Fibroblast of gingiva (primary cell): ENCODE measurements around the gene DUSP7.

Experiments
- DNase-seq: peaks from one replicate; pipeline ENCODE4 v3.0.0-alpha.2; 2011; ENCODE audit warnings: low read depth

DUSP7 gene

GRCh38 chr3:52026041-52026440, 30.3 kb downstream of the DUSP7 start:
- DNase-seq = no peak

DNA sequence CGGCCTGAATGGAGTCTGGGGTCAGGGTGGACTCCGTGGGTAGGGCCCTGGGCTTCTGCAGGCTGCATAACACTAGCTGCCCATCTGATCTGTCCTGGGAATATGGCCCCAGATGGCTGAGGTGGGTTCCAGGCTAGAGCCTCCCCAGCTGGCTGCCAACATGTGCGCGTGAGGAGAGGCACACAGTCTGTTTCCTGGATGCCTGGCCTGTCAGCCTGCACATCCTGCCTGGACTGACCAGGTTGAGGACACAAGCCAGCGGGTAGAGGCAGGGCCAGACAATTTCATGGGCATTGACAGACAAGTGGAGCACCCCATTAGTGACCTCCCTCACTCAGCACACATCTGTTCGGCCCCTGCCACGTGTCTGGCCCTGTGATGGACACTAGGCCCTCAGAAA, 30.9 kb downstream of the DUSP7 start:
- no peak for DNase-seq

GRCh38 chr3:52024765-52025452, 31.5 kb downstream of the DUSP7 start:
- DNase-seq = no peak

DNA sequence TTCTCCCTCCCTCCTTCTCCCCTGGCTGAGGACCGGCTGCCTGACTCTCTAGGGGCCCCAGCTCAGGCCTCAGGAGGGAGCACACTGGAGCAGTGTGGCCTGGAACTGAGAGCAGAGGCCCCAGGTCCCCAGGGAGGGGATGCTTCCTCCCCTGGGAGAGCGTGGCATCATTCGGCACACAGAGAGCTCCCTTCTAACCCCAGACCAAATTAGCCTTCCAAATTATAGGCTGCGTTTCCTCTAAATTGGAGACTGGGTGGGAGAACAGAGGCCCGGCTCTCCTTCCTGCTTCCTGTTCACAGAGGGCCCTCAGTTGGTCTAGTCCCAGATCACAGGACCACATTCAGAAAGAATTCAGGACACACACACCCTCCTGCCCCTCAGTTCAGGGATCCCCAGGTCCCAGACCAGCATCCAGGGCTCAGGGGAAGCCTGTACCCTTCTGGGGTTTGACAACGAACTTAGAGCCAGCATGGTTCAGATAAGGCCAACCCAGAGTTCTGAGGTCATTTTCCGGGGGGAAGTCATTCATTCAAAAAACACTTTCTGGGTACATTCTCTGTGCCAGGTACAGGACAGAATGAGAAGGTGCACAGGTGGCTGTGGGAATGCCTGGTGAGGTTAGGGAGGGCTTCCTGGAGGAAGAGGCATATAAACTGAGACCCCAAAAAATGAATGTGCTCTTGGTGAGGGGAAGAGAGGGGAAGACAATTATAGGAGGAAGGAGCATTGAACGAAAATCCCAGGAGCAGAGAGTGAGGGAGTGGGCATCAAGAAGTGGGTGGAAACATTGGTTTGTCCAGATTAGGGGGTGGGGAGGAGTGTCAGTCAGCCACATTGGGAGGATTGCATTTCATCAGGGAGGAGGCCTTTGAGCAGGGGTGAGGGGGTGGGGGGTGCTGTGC, 32.3 kb downstream of the DUSP7 start:
- DNase-seq = no peak

DNA sequence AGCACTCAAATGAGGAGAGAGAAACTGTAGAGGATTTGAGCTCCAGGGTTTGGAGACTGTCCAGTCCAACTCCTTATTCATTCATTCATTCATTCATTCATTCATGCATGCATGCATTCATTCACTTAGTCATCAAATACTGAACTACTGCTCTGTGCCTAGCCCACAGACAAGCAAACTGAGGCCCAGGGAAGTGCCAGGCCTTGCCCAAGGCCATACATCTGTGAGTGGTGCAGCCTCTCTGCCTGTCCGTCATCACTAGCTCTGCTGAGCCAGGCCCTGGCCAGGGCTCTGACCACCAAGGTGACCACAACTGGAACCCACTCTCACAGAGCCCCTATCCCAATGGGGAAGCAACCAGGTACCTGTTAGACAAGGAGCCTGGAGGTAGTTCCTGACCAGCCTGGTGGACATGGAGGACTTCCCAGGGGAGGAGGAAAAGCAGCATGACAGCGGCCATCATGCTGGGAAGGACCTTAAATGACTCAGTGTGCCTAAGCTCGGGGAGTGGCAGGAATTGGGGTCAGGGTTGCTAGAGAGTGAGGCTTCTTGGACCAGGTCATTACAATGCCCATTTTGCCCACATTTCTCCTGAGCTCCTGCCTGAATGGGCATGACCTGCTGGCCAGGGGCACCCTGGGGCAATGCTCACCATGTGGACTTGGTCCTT, 33.1 kb downstream of the DUSP7 start:
- DNase-seq = no peak

DNA sequence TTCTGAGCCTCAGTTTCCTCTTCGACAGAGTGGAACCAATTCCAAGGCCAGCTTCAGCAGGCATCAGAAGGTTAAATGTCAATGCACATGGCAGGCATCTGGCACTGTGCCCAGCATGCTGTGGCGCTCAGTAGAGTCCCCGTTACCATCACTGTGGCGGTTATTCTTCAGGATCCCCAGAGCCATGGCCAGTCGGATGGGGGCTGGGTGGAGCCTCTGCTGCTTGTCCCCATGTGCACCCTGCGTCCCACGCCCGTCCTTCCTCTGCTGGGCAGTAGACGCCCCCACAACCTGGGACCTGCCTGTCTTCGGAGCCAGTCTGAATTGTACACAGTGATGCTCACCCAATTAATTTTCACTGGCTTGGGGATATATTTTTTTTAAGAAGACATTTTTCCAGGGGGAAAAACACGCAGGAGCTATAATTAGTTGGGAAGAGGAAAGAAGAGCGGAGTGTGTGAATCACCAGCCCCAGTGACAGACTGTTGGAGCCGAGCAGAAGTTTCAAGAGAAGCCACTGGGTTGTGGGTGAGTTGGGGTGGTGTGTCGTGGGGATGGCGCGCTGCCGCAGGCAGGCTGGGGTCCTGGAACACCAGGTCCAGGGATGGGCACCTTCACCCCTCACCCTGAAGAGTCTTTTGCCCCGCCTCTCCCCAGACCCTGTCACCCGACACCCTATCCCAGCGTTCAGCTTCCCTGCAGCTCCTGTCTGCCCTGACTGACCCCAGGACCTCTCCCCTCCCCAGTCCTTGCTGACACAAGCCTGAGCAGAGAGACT, 33.9 kb downstream of the DUSP7 start:
- no peak for DNase-seq

DNA sequence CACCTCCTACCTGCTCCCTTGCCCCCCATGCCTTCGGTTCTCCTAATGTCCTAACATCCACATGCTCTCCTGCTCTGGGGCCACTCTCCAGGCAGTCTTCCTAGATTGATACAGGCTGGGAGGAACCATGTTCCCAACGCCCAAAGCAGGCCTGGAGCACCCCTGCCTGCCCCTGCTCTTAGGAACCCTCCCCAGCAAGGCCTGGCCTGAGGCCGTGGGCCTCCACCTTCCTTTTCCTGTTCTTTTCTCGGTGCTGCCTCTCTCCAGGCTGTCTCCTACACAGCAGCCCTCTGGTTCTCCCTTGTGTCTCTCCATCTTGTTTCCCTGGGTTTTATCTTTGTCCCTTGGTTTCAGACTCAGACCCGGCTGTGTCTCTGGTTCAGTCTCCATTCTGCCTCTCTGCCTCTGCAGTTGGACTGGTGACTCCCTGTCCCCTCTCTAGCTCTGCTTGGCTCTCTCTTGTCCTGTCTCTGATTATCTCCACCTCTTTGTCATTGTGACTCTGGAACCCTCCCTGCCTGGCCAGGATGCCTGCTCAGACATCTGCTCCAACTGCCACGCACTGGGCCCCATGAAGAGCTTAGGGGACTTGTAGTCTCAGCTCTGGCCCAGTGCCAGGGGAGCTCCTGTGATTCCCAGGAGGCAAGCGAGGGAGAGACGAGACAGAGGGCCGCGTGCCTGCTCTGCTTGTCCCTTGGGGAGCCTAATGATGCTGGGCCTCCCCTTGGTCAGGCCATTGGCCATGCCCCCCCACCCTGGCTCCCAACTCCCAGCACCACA, 34.7 kb downstream of the DUSP7 start:
- DNase-seq = no peak

DNA sequence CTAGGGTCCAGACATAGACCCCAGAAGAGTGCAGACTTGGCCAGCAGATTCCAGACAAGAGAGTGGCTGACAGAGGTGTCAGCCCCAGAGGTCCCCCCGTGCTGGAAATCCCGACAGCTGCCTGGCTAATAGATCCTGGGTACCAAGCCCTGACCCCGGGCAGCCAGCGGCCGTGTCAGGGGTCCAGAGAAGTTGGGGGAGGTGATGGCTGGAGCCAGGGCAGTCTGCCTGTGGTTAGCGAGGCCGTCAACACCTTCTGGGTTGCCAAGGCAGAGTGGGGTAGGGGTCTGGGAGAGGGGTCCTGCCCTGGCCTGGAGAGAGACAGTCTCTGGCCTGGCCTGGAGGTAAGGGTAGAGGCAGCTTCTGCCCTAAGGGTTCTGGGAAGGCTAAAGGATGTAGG, 35.6 kb downstream of the DUSP7 start:
- DNase-seq = no peak

DNA sequence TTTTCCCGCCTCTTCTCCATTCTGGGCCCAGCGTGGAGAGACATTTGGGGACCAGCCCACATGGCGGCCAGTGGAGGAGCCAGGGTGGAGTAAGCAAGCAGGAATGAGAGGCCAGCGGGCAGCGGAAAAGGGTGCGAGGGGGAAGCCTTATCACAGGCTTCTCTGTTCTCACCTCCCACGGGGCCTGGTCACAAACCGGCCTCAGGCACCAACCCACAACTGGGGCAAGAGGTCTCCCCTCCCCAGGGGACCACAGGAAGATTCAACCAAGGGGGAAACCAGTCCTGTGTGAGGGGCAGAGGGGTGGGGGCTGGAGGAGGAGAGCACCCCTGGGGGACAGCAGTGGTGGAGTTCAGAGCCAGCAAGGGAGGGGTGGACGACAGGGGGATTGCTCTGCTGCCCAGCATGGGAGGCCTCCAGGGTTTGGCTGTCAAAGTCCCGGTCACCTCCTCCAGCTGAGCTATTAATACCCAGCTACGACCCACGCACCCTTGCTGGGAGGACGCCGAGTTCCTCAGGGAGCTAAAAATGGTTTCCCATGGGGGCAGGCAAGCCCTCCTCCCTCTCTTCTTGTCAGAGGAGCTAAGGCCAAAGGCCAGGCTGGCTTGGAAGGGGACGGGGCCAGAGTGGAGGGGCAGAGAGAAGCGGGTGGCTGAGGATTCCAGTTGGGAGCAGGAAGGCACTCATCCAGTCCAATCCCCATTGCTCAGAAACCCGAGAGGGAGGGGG, 36.9 kb downstream of the DUSP7 start:
- DNase-seq = no peak

GRCh38 chr3:52018319-52019000, 37.9 kb downstream of the DUSP7 start:
- DNase-seq = no peak

DNA sequence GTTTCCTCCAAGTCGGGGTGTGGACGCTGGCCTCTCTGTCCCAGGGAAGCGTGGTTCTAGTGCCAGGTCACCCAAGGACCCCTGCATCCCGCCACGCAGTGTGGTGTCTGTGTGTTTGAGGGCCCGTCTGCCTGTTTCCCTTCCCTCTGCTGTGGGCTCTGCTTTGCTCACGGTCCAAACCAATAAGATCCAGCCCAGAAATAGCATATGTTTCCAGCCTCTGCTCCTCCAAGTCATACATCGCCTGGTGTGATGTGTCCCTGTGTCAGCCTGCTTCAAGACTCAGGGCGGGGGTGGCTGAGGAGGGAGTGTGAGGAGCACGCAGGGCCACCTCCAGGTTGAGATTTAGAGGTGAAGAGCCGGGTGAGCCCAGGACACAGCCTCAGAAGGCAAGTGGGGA, 38.8 kb downstream of the DUSP7 start:
- no peak for DNase-seq

DNA sequence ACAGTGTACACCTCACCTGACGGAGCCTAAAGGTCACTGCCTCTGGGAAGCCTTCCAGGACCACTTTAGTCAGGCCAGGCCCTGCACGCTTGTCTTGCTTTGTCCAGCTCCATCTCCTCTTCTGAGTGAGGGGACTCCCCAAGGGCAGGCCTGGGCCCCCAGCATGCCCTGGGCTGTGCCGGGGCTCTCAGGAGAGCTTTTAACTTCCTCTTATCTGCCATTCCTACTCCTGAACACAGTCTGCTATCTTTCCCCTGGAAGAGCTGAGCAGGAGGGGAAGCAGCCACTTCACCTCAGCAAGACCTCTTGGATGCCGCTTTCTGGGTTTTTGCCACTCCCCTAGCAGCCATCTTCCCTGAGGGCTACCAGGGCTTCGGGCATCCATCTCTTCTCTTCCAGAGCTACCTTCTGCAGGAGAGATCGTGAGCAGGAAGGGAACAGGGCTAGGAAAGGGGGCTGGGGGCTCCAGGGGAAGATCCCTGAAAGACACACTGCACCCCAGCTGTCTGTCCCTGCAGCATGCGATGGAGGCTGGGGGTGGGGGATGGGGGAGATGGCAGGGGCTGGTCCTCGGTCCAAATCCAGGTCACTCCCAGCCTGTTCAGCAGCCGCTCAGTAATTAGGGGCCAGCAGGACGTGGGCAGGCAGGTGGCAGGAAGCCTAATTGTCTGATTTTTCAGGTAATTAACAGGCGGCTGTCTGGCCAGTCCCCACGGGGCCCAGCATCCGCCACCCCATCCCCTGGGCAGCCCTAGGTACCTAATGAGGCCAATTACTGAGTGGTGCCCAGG, 40.7 kb downstream of the DUSP7 start:
- DNase-seq = no peak

DNA sequence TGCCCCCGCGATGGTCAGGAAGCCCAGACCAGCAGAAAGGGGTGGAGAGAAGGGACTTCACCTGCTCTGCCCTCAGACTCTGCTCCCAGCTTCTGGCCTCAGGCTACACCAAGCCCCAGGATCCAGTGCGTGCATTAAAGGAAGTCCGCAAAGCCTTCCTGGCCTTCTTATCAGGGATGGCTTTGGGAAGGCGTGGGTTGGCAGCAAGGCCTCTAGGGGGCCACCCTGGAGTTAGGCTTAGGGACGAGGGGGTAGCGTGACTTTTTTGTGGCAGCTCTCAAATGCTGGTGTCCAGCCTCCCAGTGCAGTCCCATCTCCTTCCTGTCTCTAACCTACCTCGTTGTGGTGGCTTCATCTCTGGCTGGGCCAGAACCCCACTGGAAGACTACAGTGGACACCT, 41.8 kb downstream of the DUSP7 start:
- no peak for DNase-seq

GRCh38 chr3:52013802-52014598, 42.4 kb downstream of the DUSP7 start:
- no peak for DNase-seq

GRCh38 chr3:52012699-52013098, 43.7 kb downstream of the DUSP7 start:
- DNase-seq = no peak

- DNase-seq = no peak
Observed at GRCh38 chr3:52010431-52010830, 45.9 kb downstream of the DUSP7 start.

DNA sequence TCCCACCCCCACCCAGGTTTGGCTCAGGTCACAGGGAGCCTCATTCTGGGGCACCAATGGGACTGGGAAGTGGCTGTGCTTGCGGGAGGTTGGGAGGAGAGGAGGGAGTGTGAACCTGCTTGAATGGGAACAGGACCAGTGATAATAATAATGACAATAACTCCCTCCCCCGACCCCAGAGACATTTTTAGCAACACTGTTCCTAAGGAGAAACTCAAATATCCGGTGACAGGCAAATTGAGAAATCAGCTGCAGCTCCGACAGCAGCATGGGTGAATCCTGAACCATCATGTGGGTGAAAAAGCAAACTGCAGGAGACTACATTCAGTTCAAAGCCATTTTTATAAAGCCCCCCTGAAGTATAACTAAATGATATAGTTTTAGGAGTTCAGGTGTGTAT, 49.1 kb downstream of the DUSP7 start:
- DNase-seq = no peak

GRCh38 chr3:52006820-52007133, 49.6 kb downstream of the DUSP7 start:
- DNase-seq = no peak
